KOPT-K1 (cell line): ENCODE results near the gene TMEM151B.

ENCODE experiments used
- H3K27ac ChIP-seq: fragments of 200-600 bp; sonication (generic); 2 replicates; pipeline ENCODE4 v1.5.1; 2016; ENCODE audit warnings: antibody characterized with exemption, mild to moderate bottlenecking, low read depth, low read length; ENCODE audit not compliant: poor library complexity, severe bottlenecking
- H3K36me3 ChIP-seq: fragments of 200-600 bp; sonication (generic); 2 replicates; pipeline ENCODE4 v1.5.1; 2017; ENCODE audit warnings: antibody characterized with exemption, mild to moderate bottlenecking, low read length, moderate library complexity; ENCODE audit not compliant: insufficient read depth
- H3K9me3 ChIP-seq: fragments of 200-600 bp; sonication (generic); 2 replicates; pipeline ENCODE4 v1.5.1; 2017; ENCODE audit warnings: antibody characterized with exemption, low read length, mild to moderate bottlenecking; ENCODE audit not compliant: insufficient read depth, poor library complexity, severe bottlenecking

The TMEM151B gene

GRCh38 chr6:44275271-44275748 is 5.1 kb downstream of the TMEM151B start:
- Histone ChIP-seq H3K9me3 (no peaks in the 10 kb centered on the region), H3K27ac (no peak overlapping the region), H3K36me3 (no peaks in the 10 kb centered on the region)

DNA sequence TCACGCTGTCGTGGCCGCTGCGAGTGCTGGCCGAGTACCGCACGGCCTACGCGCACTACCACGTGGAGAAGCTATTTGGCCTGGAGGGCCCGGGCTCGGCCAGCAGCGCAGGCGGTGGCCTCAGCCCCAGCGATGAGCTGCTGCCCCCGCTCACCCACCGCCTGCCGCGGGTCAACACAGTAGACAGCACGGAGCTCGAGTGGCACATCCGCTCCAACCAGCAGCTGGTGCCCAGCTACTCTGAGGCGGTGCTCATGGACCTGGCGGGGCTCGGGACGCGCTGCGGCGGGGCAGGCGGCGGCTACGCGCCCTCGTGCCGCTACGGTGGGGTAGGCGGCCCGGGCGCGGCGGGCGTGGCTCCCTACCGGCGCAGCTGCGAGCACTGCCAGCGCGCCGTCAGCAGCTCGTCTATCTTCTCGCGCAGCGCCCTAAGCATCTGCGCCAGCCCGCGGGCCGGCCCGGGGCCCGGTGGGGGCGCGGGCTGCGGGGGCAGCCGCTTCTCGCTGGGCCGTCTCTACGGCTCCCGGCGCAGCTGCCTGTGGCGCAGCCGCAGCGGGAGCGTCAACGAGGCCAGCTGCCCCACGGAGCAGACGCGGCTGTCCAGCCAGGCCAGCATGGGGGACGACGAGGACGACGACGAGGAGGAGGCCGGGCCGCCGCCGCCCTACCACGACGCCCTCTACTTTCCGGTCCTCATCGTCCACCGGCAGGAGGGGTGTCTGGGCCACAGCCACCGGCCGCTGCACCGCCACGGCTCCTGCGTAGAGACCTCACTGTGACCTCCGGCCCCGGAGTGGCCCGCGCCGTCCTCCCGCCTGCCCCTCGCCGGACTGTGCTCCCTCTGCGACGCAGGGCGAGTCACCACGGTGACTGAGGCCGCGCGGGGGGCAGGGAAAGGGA is 5.7 kb downstream of the TMEM151B start:
- H3K27ac ChIP-seq = no peak overlapping the region
- no peaks in the 10 kb centered on the region for H3K36me3 ChIP-seq
- no peaks in the 10 kb centered on the region for H3K9me3 ChIP-seq

- Histone ChIP-seq H3K9me3 (no peaks in the 10 kb centered on the region), H3K27ac (no peak overlapping the region), H3K36me3 (no peaks in the 10 kb centered on the region)
These were observed 6.7 kb downstream of the TMEM151B start for GRCh38 chr6:44276667-44277640.

DNA sequence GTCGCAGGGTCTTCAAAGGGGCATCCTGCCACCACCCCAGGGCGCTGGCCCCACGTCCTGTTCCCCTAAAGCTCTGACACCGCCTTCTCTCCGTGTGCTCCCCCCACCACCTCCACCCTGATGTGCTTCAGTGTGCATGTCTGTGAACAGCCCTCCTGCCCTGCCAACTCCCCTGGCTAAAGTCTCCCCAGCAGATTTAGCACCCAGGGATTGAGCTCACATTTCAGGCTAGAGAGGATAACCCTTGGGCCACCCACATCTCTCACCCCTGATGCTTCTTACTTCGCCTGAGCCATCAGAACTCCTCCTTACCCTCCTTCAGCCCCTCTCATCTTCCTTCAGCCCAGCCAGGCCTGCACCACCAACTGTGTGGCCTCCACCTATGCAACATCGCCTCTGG is 7.5 kb downstream of the TMEM151B start:
- H3K9me3 ChIP-seq = no peaks in the 10 kb centered on the region
- H3K36me3 ChIP-seq = no peaks in the 10 kb centered on the region
- no peak overlapping the region for H3K27ac ChIP-seq

- Histone ChIP-seq H3K27ac (no peak overlapping the region), H3K9me3 (no peaks in the 10 kb centered on the region), H3K36me3 (no peaks in the 10 kb centered on the region)
These were observed 8.1 kb downstream of the TMEM151B start for GRCh38 chr6:44278315-44278714.

DNA sequence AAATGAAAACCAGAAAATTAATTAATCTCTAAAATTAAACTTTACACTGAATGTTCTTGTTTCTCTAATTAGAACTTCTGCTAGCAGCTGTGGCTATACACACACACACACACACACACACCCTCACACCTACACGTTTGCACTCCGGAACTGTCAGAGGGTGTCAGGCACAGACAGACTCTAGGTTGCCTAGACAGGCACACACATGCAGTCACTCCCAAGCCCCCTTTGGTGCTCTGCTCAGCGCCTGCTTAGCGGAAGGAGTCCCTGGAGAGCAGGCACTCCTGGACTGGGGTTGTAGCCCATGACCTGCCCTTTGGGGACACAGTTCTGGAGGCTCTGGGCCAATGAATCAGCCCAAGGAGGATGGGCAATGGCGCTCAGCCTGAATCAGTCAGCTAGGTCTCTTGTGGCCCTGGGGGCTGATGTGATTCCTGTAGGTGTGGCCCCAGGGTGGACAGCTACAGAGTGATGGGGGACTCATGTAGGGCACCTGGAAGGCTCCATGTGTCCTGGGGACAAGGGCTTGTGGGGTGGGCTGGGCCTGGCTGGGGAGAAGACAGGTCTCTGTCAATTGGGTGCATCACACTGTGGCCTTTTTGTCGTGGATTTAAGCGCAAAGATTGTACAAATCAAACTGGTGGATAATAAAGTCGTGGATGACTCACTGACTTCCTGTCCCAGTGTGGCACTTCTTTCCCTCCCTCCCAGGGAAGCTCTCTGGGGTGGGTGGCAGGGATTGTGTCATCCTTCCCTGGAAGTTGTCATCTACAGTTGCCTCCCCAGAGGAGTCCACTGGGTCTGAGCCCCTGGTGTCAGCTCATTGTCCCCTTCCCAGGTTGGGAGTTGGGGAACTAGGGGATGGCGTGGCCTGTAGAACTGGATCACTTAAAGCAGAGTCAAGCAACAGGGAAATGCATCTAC is 8.8 kb downstream of the TMEM151B start:
- Histone ChIP-seq H3K27ac (no peak overlapping the region), H3K9me3 (no peaks in the 10 kb centered on the region), H3K36me3 (no peaks in the 10 kb centered on the region)

- Histone ChIP-seq H3K27ac (no peak overlapping the region), H3K9me3 (no peaks in the 10 kb centered on the region), H3K36me3 (no peaks in the 10 kb centered on the region)
These were observed 13.9 kb downstream of the TMEM151B start for GRCh38 chr6:44284121-44284520.

DNA sequence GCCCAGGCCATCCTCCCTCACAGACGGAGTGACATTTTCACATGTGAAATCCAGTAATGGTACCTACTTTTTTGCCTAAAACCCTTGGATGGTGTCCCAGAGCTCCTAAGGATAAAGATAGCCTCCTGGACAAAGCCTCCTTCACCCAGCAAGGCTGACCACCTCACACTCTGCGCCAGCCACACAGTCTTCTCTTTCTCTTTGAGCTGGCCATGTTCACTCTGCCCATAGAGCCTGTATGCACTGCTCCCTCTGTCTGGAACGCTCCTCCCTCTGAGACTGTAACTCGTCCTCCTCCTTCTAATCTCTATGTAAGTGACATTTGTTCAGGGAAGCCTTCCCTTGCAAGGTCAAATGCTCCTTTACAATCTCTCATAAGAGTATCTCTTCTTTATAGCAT is 14.6 kb downstream of the TMEM151B start:
- Histone ChIP-seq H3K36me3 (no peaks in the 10 kb centered on the region), H3K9me3 (no peaks in the 10 kb centered on the region)

GRCh38 chr6:44285552-44286284 is 15.5 kb downstream of the TMEM151B start:
- no peak overlapping the region for H3K27ac ChIP-seq
- no peaks in the 10 kb centered on the region for H3K36me3 ChIP-seq
- H3K9me3 ChIP-seq = no peaks in the 10 kb centered on the region

More for the DNA sequence above, 14.6 kb downstream of the TMEM151B start:
- H3K27ac ChIP-seq = no peak overlapping the region

DNA sequence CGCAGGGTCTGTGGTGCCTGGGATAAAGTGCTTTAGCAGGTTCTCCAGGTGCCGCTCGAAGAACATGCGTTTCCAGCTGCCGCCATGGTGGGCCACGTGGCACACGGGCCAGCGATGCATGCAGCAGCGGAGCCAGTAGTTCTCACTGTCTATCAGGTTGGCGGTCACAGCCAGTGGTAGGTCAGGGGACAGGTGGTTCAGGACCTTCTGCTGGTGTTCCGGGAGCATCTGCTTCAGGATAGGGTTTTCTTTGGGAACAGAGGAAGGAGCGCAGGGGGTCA is 16.0 kb downstream of the TMEM151B start:
- Histone ChIP-seq H3K36me3 (no peaks in the 10 kb centered on the region), H3K9me3 (no peaks in the 10 kb centered on the region), H3K27ac (no peak overlapping the region)

GRCh38 chr6:44286747-44287146 is 16.5 kb downstream of the TMEM151B start:
- Histone ChIP-seq H3K27ac (no peak overlapping the region), H3K36me3 (no peaks in the 10 kb centered on the region), H3K9me3 (no peaks in the 10 kb centered on the region)

DNA sequence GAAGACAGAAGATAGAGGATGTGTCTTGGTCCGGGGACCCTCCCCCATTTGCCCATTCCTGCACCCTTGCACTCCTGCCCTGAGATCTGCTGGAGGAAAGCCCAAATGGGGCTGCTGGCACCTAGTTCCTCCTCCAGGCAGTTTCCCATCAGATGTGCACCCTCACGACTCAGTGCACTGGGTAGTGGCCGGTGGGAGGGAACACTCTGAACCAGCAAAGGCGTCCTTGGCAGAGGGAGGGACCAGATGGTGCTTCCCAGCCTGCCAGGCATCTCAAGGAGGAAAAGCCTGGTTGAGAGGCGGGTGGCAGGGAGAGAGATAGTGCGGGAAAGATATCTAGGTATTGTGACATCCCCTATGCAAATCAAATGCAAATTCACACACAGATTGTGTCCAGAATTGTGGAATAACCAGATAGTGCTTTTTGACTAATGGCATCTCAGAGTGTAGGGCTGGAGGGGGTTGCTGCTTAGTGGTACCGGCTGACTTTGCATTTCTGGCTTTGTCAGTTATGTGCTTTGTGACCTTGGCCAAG is 19.5 kb downstream of the TMEM151B start:
- no peak overlapping the region for H3K27ac ChIP-seq
- H3K9me3 ChIP-seq = no peaks in the 10 kb centered on the region

GRCh38 chr6:44291841-44292240 is 21.6 kb downstream of the TMEM151B start:
- no peak overlapping the region for H3K27ac ChIP-seq
- no peaks in the 10 kb centered on the region for H3K9me3 ChIP-seq
- H3K36me3 ChIP-seq = no peaks in the 10 kb centered on the region

More for the DNA sequence above, 19.5 kb downstream of the TMEM151B start:
- H3K36me3 ChIP-seq = no peaks in the 10 kb centered on the region
